Testis (tissue), 2 donors: ENCODE measurements around the gene ZAP70.

Experiments used
- POLR2A ChIP-seq: fragments of 450-650 bp; IDR thresholded peaks from one replicate; pipeline ENCODE4 v1.6.1; 2017; ENCODE audit warnings: antibody characterized with exemption, mild to moderate bottlenecking, moderate library complexity
- TF ChIP-seq, protein P1 (sequence below), 3 experiments: fragments of 450-650 bp in 2 of 3; fragments of 200-600 bp in 1 of 3; sonication (generic) in 1 of 3; IDR thresholded peaks; one replicate each; pipeline ENCODE4 v1.5.1; 2016 to 2019; ENCODE audit warnings: antibody characterized with exemption in 3 of 3, mild to moderate bottlenecking in 2 of 3, moderate library complexity in 1 of 3

DNA sequence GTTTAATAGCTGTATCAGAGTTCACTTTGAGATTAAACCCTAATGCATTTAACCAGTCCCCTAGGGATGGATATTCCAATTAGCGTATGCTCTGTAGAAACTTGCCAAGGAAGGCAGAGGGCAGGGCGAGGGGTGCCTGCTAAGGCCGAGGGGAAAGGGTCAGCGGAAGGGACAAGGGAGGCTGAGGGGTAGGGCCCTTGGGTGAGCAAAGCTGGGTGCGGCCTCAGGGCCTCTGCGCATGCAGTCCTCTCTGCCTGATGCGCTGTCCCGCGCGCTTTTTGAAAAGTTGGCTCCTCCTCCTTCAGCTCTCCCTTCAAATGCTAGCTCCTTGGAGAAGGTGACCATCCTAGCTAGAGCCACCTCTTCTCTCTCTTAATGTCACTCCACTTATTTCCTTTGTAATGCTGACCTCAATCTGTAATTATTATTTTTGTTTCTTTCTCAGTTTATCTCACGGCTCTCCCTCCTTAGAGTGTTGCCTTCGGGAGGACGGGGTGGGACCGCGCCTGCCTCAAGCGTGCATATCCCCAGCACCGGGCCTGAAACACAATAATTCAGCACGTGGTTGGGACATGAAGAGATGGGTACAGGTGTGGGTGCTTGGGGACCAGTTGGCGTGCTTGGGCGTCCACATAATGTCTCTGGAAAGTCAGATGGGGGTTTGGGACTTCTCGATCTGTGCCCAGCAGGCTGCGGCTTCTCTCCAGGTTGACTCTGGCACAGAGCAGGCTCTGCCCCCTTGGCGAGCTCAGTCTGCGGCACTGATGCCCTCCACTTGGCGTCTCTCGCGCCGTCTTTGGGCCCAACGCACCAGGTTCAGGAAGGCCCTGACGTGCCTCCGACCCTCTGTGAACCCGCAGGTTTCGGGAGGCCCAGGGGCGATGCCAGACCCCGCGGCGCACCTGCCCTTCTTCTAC lies 10.0 kb downstream of the ZAP70 start:
- TF ChIP-seq POLR2A = no peak
- TF ChIP-seq, protein P1, sequence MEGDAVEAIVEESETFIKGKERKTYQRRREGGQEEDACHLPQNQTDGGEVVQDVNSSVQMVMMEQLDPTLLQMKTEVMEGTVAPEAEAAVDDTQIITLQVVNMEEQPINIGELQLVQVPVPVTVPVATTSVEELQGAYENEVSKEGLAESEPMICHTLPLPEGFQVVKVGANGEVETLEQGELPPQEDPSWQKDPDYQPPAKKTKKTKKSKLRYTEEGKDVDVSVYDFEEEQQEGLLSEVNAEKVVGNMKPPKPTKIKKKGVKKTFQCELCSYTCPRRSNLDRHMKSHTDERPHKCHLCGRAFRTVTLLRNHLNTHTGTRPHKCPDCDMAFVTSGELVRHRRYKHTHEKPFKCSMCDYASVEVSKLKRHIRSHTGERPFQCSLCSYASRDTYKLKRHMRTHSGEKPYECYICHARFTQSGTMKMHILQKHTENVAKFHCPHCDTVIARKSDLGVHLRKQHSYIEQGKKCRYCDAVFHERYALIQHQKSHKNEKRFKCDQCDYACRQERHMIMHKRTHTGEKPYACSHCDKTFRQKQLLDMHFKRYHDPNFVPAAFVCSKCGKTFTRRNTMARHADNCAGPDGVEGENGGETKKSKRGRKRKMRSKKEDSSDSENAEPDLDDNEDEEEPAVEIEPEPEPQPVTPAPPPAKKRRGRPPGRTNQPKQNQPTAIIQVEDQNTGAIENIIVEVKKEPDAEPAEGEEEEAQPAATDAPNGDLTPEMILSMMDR (IDR thresholded peaks at IDR 0.05) = no peak
